ENCODE data around the gene THAP3. TPM values are rescaled to one million over a fixed set of nuclear protein-coding genes. Genes with fewer than 3 reads are reported as not detected.

The THAP3 gene
- total and polyA plus RNA-seq, 2 donors (not counting 1 experiment from before 2014, with no cell fraction given) = 20.2 to 30.4 TPM

GRCh38 chr1:6603915-6604558 is 20.6 kb upstream of the THAP3 start:
- peak overlapping the region; percentile 91 for H3K4me3 Mint-ChIP-seq
- POLR2A ChIA-PET = interaction anchor here (0.7 to 3.4 kb wide), 5 partner anchors 8 to 24 kb away, joined by 3 to 21 read pairs (median 8); partner anchors contain the start of genes PHF13, THAP3 and ZBTB48
- peak overlapping the region; percentile 78 for H3K9ac ChIP-seq (ENCODE audit: low read length)
- WGBS (ENCODE audit: insufficient coverage) = 75% methylated on average over 16 of the region's 19 CpGs
- H4K20me1 ChIP-seq (ENCODE audit: control insufficient read depth, insufficient read depth, low read length, poor library complexity, severe bottlenecking) = peaks cover 26% of the 10 kb centered on the region
- H3K27ac ChIP-seq (ENCODE audit: low read length in 2 of 2) = peak overlapping the region; percentile 94 to 95
- no peaks in the 10 kb centered on the region for H3K9me3 ChIP-seq (ENCODE audit: control extremely low read depth in 1 of 3, control insufficient read depth in 2 of 3, insufficient read depth in 1 of 3, low read length in 2 of 3)
- H3K27ac Mint-ChIP-seq = peak overlapping the region; percentile 99
- H3K36me3 ChIP-seq (replicated peaks in 1 of 2; ENCODE audit: control extremely low read depth in 1 of 2, control insufficient read depth in 1 of 2, extremely low read depth in 1 of 2, insufficient read depth in 2 of 2, low read length in 1 of 2) = no peaks in the 10 kb centered on the region
- peaks cover 34% of the 10 kb centered on the region for H3K4me1 Mint-ChIP-seq
- TF ChIP-seq EZH2 (IDR thresholded peaks at IDR 0.05; ENCODE audit: borderline replicate concordance, insufficient read depth, low read depth, low read length, poor library complexity, severe bottlenecking) = no peak
- TF ChIP-seq, protein P1, sequence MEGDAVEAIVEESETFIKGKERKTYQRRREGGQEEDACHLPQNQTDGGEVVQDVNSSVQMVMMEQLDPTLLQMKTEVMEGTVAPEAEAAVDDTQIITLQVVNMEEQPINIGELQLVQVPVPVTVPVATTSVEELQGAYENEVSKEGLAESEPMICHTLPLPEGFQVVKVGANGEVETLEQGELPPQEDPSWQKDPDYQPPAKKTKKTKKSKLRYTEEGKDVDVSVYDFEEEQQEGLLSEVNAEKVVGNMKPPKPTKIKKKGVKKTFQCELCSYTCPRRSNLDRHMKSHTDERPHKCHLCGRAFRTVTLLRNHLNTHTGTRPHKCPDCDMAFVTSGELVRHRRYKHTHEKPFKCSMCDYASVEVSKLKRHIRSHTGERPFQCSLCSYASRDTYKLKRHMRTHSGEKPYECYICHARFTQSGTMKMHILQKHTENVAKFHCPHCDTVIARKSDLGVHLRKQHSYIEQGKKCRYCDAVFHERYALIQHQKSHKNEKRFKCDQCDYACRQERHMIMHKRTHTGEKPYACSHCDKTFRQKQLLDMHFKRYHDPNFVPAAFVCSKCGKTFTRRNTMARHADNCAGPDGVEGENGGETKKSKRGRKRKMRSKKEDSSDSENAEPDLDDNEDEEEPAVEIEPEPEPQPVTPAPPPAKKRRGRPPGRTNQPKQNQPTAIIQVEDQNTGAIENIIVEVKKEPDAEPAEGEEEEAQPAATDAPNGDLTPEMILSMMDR (IDR thresholded peaks at IDR 0.05) = no peak
- peaks cover 26 to 40% of the 10 kb centered on the region in 2 donors for H3K4me1 ChIP-seq (ENCODE audit: control insufficient read depth in 2 of 2, insufficient read depth in 2 of 2, low read length in 2 of 2)
- peak overlapping the region; percentile 100 for H3K4me2 ChIP-seq (replicated peaks; ENCODE audit: low read depth, low read length, poor library complexity, severe bottlenecking)
- peak overlapping the region; percentile 89 for H2AFZ ChIP-seq (ENCODE audit: insufficient read depth, low read depth, low read length, poor library complexity, severe bottlenecking)
- intact Hi-C loops (cut with micrococcal nuclease) = loop anchor here (1.0 to 2.0 kb wide), 3 partner anchors 9 to 181 kb away; partner anchors contain the start of genes CAMTA1 and PHF13
- H3K27me3 Mint-ChIP-seq = no peaks in the 10 kb centered on the region
- H3K79me2 ChIP-seq (ENCODE audit: control insufficient read depth, insufficient read depth, low read length) = peaks cover 27% of the 10 kb centered on the region
- ATAC-seq (ENCODE audit: low read depth) (no peak), DNase-seq (no peak)
- H3K9me3 Mint-ChIP-seq (ENCODE audit: insufficient read depth) = no peaks in the 10 kb centered on the region
- CTCF ChIA-PET = interaction anchor here (1.6 to 5.4 kb wide), 4 partner anchors 12 to 49 kb away, joined by 4 to 33 read pairs (median 12); partner anchors contain the start of genes NOL9, TAS1R1 and THAP3
- H3K27me3 ChIP-seq (replicated peaks in 1 of 4; ENCODE audit: control extremely low read depth in 1 of 4, control insufficient read depth in 3 of 4, insufficient read depth in 4 of 4, low read length in 3 of 4) = no peaks in the 10 kb centered on the region
- H3K4me3 ChIP-seq (ENCODE audit: control extremely low read depth in 1 of 5, extremely low read depth in 1 of 5, insufficient read depth in 1 of 5, low read depth in 2 of 5, low read length in 4 of 5) = peak overlapping the region in 4 of 5 experiments; percentile 68 to 94 (median 84)
